GM13977 (cell line): ENCODE data around the gene ZPBP2.
"Not testable (repeated sequence)": the region's sequence is repeated elsewhere in the genome, so short reads cannot be mapped to it uniquely, and the experiment has no call there.

Source experiments
- DNase-seq: peaks from one replicate; pipeline ENCODE4 v3.0.0; 2012; ENCODE audit warnings: low spot score
- CTCF ChIP-seq: IDR thresholded peaks from 2 replicates; pipeline ENCODE4 v1.5.1; 2012; ENCODE audit warnings: mild to moderate bottlenecking, control low read depth; ENCODE audit not compliant: insufficient read depth; ENCODE audit errors: extremely low read depth, missing control alignments
- in situ Hi-C: fragments of 300-500 bp; cut with MboI; formaldehyde crosslinking; loops from one replicate; pipeline ENCODE4 v1.12.0; 2022; ENCODE audit warnings: low sequenced_read_pairs, low pct_unique_long_range_greater_than_20kb, mixed read lengths, inconsistent platforms; ENCODE audit not compliant: unreplicated experiment

The ZPBP2 gene

GRCh38 chr17:39838057-39838456 lies 29.9 kb upstream of the ZPBP2 start:
- TF ChIP-seq CTCF: no peak
- in situ Hi-C loops: no loop called here
- DNase-seq: no peak

- in situ Hi-C loops: no loop called here
- no peak for DNase-seq
Measured at GRCh38 chr17:39838784-39839183, 29.2 kb upstream of the ZPBP2 start.

GRCh38 chr17:39841134-39841683 lies 26.8 kb upstream of the ZPBP2 start:
- no peak for DNase-seq
- TF ChIP-seq CTCF: no peak
- in situ Hi-C loops: no loop called here

More at GRCh38 chr17:39838784-39839183, 29.2 kb upstream of the ZPBP2 start:
- no peak for TF ChIP-seq CTCF

- no peak for TF ChIP-seq CTCF
- DNase-seq: no peak
- in situ Hi-C loops: no loop called here
Measured at GRCh38 chr17:39845052-39845846, 22.8 kb upstream of the ZPBP2 start.

- DNase-seq: no peak
- in situ Hi-C loops: no loop called here
- no peak for TF ChIP-seq CTCF
Measured at GRCh38 chr17:39846205-39846604, 21.8 kb upstream of the ZPBP2 start.

GRCh38 chr17:39848600-39848999 lies 19.4 kb upstream of the ZPBP2 start:
- no peak for TF ChIP-seq CTCF
- DNase-seq: no peak
- in situ Hi-C loops: no loop called here

- DNase-seq, in situ Hi-C loops: not testable (repeated sequence)
Measured at GRCh38 chr17:39850186-39850585, 17.8 kb upstream of the ZPBP2 start.
